PFSK-1 (cell line): ENCODE results near the gene ASIC4.

Experiments
- FOXP2 ChIP-seq: optimal IDR thresholded peaks from 2 replicates; pipeline ENCODE3; 2011; ENCODE audit warnings: borderline replicate concordance, control low read depth, inconsistent platforms; ENCODE audit not compliant: insufficient read depth; ENCODE audit errors: extremely low read length, extremely low read depth
- POLR2AphosphoS5 ChIP-seq: IDR thresholded peaks from 2 replicates; pipeline ENCODE4 v1.6.1; 2012; ENCODE audit warnings: low read depth, mild to moderate bottlenecking, control low read depth, low read length, moderate library complexity
- SIN3A ChIP-seq: IDR thresholded peaks from 2 replicates; pipeline ENCODE4 v1.6.1; 2012; ENCODE audit warnings: mild to moderate bottlenecking, low read length, moderate library complexity, borderline replicate concordance; ENCODE audit not compliant: insufficient read depth
- TAF1 ChIP-seq: IDR thresholded peaks from 2 replicates; pipeline ENCODE4 v1.6.1; 2012; ENCODE audit warnings: low read length, control low read depth, borderline replicate concordance; ENCODE audit not compliant: insufficient read depth
- TF ChIP-seq, protein P1 (sequence below), 2 experiments: IDR thresholded peaks; 2 replicates each; pipeline versions ENCODE4 v1.6.1 to v1.8.0; 2011 to 2012; ENCODE audit warnings: low read depth in 2 of 2, low read length in 2 of 2, control low read depth in 1 of 2, inconsistent platforms in 1 of 2, mild to moderate bottlenecking in 1 of 2, moderate library complexity in 1 of 2; ENCODE audit not compliant: insufficient read depth in 1 of 2

The ASIC4 gene

DNA sequence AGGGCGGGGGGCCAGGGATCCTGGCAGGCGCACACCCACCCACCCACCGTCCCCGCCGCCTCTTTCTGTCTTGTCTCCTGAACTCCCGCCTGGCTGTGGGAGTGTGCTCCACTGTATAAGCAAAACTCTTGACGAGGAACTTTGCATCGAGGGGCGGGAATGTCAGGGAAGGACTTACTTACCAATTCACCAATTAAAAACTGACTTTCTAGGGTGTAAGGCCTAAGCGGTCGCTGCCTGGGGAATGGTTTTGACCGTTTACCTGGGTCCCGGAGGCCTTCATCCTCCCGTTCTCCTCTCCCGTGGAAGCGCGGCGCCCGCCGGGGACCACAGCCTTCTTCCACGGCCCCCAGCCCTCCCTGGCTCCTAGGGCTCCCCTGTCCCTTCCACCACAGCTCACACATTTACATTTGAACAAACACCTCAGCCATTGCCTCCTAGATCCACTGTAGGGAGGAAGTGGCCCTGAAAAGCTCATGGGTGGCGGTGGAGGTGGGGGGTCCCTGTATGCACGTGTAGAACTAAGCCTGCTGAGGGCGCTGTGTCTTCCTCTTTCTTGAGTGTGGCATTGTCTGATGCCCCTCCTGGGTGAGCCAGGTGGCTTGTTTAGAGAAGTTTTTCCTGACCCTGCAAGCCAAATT is 8.9 kb downstream of the ASIC4 start:
- TF ChIP-seq, protein P1, sequence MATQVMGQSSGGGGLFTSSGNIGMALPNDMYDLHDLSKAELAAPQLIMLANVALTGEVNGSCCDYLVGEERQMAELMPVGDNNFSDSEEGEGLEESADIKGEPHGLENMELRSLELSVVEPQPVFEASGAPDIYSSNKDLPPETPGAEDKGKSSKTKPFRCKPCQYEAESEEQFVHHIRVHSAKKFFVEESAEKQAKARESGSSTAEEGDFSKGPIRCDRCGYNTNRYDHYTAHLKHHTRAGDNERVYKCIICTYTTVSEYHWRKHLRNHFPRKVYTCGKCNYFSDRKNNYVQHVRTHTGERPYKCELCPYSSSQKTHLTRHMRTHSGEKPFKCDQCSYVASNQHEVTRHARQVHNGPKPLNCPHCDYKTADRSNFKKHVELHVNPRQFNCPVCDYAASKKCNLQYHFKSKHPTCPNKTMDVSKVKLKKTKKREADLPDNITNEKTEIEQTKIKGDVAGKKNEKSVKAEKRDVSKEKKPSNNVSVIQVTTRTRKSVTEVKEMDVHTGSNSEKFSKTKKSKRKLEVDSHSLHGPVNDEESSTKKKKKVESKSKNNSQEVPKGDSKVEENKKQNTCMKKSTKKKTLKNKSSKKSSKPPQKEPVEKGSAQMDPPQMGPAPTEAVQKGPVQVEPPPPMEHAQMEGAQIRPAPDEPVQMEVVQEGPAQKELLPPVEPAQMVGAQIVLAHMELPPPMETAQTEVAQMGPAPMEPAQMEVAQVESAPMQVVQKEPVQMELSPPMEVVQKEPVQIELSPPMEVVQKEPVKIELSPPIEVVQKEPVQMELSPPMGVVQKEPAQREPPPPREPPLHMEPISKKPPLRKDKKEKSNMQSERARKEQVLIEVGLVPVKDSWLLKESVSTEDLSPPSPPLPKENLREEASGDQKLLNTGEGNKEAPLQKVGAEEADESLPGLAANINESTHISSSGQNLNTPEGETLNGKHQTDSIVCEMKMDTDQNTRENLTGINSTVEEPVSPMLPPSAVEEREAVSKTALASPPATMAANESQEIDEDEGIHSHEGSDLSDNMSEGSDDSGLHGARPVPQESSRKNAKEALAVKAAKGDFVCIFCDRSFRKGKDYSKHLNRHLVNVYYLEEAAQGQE (IDR thresholded peaks at IDR 0.05; ENCODE audit: insufficient read depth in 1 of 2, low read depth in 2 of 2, low read length in 2 of 2): no peak
- TF ChIP-seq SIN3A (no peak), POLR2AphosphoS5 (no peak), FOXP2 (no peak), TAF1 (no peak)

DNA sequence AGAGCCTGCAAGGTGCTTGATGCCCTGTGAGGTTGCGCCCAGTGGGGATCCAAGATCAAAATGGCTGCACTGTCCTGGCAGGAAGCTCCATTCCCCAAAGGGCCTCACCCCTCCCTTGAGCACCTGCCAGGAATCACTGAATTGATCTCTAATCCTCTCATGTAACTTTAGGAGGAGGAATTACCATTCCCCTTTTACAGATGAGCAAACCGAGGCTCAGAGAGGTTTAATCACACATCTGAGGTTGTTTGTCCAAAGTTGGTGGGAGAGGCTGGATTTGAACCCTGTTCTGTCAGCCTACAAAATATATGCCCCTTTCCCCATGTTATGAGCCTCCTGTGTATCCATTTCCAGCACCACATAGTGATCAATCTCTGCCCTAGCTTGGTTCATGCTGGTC is 10.5 kb downstream of the ASIC4 start:
- no peak for TF ChIP-seq TAF1
- no peak for TF ChIP-seq FOXP2
- no peak for TF ChIP-seq POLR2AphosphoS5
- TF ChIP-seq, protein P1 (IDR thresholded peaks at IDR 0.05; ENCODE audit: insufficient read depth in 1 of 2, low read depth in 2 of 2, low read length in 2 of 2): no peak
- TF ChIP-seq SIN3A: no peak

DNA sequence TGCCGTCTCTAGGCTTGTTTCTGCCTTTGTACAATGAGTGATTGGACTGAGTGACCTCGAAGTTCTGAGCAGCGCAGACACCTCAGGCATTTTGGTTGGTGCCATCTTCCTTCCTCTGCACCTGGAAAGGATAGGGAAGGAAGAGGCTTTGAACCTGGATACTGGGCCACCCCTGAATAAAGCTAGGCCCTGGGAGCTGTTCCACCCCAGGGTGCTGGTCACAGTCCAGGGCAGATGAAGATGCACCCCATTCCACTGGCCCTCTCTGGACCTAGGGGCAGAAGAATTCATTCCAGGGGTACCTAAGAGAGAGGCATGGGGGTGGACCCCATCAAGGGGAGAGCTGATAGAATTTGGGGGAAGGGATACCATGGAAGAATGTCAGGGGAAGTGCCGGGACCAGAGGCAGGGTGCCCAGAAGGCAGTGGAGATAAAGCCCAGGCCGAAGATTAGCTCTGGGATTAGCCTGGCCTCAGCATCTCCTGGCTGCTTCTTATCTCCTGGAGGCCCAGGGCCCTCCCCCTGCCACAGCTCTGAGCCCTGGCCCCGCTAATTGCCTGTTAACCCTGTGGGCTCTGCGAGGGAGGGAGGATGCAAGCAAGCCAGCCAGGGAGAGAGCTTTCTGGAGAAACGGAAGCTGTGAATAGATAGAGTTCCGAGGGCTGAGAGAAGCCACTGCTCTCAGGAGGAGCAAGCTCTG is 11.4 kb downstream of the ASIC4 start:
- TF ChIP-seq FOXP2: no peak
- no peak for TF ChIP-seq POLR2AphosphoS5
- TF ChIP-seq SIN3A: no peak
- TF ChIP-seq, protein P1 (IDR thresholded peaks at IDR 0.05; ENCODE audit: insufficient read depth in 1 of 2, low read depth in 2 of 2, low read length in 2 of 2): no peak; a peak in 1 of 4 replicates
- TF ChIP-seq TAF1: no peak

DNA sequence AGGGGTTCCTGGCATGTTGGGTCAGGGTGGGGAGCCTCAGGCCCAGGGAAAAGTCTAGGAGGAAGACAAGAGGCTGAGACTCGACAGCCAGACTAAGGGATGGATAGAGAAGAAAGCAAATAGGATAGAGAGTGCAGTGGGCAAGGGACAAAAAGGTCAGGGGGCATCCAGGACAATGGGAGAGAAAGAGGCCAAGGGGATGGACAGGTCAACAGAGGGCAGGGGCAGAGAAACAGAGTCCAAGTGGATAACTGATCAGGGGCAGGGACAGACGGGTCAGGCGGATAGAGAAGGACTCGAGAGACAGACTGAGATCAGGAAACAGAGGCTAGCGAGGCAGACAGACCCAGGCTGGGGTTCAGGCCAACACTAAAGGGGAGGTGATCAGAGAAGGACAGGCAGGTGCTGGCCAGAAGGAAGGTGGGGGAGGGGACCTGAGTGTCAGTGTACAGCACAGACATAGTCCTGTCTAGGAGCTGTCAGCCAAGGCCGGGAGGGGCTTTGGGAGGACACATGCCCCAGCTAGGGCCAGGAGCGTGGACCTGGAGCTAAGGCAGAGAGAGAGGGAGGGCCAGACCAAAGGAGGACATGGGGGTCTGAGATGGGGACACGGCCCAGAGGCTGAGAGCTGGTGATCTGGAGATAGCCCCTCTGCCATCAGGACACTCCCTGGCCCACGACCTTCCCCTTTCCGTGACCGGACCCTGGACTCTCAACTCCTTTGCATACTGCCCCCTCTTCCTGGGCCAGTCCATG is 12.2 kb downstream of the ASIC4 start:
- TF ChIP-seq FOXP2: no peak
- no peak for TF ChIP-seq POLR2AphosphoS5
- TF ChIP-seq SIN3A: no peak
- TF ChIP-seq, protein P1 (IDR thresholded peaks at IDR 0.05; ENCODE audit: insufficient read depth in 1 of 2, low read depth in 2 of 2, low read length in 2 of 2): no peak
- TF ChIP-seq TAF1: no peak
